Erythroblast (primary cell): ENCODE results near the gene TBC1D19.

Experiments used
- GATA1 ChIP-seq: IDR thresholded peaks from 2 replicates; pipeline ENCODE4 v1.6.1; 2011; ENCODE audit warnings: low read depth, mild to moderate bottlenecking, control low read depth, low read length, moderate library complexity
- POLR2A ChIP-seq: IDR thresholded peaks from 2 replicates; pipeline ENCODE4 v1.6.1; 2011; ENCODE audit warnings: mild to moderate bottlenecking, low read length

DNA sequence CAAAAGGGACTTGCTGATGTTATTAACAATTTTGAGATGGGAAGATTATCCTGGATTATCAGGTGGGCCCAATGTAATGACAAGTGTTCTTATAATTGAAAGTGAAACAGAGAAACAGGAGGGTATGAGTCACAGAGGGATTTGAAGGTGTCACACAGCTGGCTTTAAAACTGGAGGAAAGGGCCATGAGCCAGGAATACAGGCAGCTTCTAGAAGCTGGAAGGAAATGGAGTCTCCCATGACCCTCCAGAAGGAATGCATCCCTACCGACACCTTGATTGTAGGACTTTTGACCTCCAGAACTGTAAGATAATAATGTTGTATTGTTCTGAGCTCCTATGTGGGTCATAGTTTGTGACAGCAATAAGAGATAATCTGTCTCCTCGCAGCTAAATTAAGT, 178.8 kb downstream of the TBC1D19 start:
- no peak for TF ChIP-seq POLR2A
- TF ChIP-seq GATA1: no peak
